MCF 10A (cell line): ENCODE results near the gene KLHL4. TPM values are rescaled to one million over a fixed set of nuclear protein-coding genes. Genes with fewer than 3 reads are reported as not detected.

ENCODE experiments used
- BruUV-seq: library from RNA; stranded (reverse); fragments of 400-500 nt; replicated peaks from 2 replicates; lab custom pipeline; 2021; lab: Mats Ljungman, UMichigan
- CTCF ChIA-PET: fragments of 300-600 bp; sonication (Branson Sonifier 250); formaldehyde crosslinking; extraction: SDS; loops from one replicate; lab custom pipeline; 2021; ENCODE audit warnings: antibody characterized with exemption, inconsistent platforms; lab: Yijun Ruan, JAX
- POLR2A ChIA-PET: fragments of 300-600, 350-650 bp; sonication (Branson Sonifier 250); formaldehyde crosslinking; extraction: SDS; loops from one replicate; lab custom pipeline; 2020; ENCODE audit warnings: antibody characterized with exemption, inconsistent platforms; lab: Yijun Ruan, JAX
- DNase-seq: peaks from one replicate; pipeline ENCODE4 v3.0.0-alpha.2; 2018; ENCODE audit not compliant: unreplicated experiment
- H3K27ac Mint-ChIP-seq: one replicate; pipeline ENCODE4 v1.8.0; 2022; ENCODE audit warnings: mild to moderate bottlenecking, low read depth, mixed read lengths; ENCODE audit not compliant: unreplicated experiment
- H3K27me3 Mint-ChIP-seq: one replicate; pipeline ENCODE4 v1.8.0; 2022; ENCODE audit warnings: mixed read lengths; ENCODE audit not compliant: insufficient read depth, unreplicated experiment
- H3K36me3 Mint-ChIP-seq: one replicate; pipeline ENCODE4 v1.8.0; 2022; ENCODE audit warnings: mild to moderate bottlenecking, moderate library complexity, mixed read lengths; ENCODE audit not compliant: insufficient read depth, unreplicated experiment
- H3K4me1 Mint-ChIP-seq: one replicate; pipeline ENCODE4 v1.8.0; 2022; ENCODE audit warnings: mixed read lengths; ENCODE audit not compliant: insufficient read depth, unreplicated experiment
- H3K4me3 Mint-ChIP-seq: one replicate; pipeline ENCODE4 v1.8.0; 2022; ENCODE audit warnings: mild to moderate bottlenecking, moderate library complexity, mixed read lengths; ENCODE audit not compliant: unreplicated experiment
- H3K9me3 Mint-ChIP-seq: one replicate; pipeline ENCODE4 v1.8.0; 2022; ENCODE audit warnings: mixed read lengths; ENCODE audit not compliant: unreplicated experiment
- intact Hi-C: fragments of 100-400 bp; cut with micrococcal nuclease; formaldehyde crosslinking; loops from 2 replicates; pipeline ENCODE4 v1.14.1; 2022
- total RNA-seq: library from RNA; stranded (reverse); gene quantifications from 2 replicates; pipeline ENCODE4 v1.2.3, GENCODE V29; 2022
- TF ChIP-seq, protein P1 (sequence below): fragments of 200-600 bp; IDR thresholded peaks from one replicate; pipeline ENCODE4 v1.8.0; 2022; ENCODE audit warnings: antibody characterized with exemption, mild to moderate bottlenecking; ENCODE audit not compliant: unreplicated experiment

The KLHL4 gene
- total RNA-seq, 1 experiment from 2014 or later: 9.8 TPM

DNA sequence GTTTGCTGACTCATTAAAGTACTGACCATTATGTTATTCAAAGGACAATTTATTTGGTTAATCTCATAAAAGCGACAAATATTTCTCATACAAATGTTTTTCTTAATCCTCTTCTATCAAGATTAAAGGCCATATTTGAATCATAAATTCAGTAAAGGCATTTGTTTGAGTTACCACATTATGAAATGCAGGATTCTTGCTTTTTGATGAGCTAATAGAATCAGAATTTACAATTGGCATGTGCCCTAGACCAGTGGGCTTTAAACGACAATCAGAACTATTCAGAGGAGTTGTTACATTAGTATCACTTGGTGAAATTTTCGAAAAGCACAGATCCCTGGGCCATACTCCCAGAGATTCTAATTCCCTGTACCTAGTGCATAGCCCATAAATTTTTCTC, 55.3 kb downstream of the KLHL4 start:
- H3K4me3 Mint-ChIP-seq: no peak overlapping the region
- TF ChIP-seq, protein P1, sequence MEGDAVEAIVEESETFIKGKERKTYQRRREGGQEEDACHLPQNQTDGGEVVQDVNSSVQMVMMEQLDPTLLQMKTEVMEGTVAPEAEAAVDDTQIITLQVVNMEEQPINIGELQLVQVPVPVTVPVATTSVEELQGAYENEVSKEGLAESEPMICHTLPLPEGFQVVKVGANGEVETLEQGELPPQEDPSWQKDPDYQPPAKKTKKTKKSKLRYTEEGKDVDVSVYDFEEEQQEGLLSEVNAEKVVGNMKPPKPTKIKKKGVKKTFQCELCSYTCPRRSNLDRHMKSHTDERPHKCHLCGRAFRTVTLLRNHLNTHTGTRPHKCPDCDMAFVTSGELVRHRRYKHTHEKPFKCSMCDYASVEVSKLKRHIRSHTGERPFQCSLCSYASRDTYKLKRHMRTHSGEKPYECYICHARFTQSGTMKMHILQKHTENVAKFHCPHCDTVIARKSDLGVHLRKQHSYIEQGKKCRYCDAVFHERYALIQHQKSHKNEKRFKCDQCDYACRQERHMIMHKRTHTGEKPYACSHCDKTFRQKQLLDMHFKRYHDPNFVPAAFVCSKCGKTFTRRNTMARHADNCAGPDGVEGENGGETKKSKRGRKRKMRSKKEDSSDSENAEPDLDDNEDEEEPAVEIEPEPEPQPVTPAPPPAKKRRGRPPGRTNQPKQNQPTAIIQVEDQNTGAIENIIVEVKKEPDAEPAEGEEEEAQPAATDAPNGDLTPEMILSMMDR: no peak
- peaks cover 17% of the 10 kb centered on the region for H3K4me1 Mint-ChIP-seq
- peak overlapping the region; percentile 69 for H3K27ac Mint-ChIP-seq
- H3K9me3 Mint-ChIP-seq: no peaks in the 10 kb centered on the region
- CTCF ChIA-PET: no interaction called here
- intact Hi-C loops: loop anchor here (1.0 kb wide), 1 partner anchor 56 kb away; the partner anchor contains the start of gene KLHL4
- DNase-seq: peak; percentile 15
- no TSS peak for BruUV-seq
- POLR2A ChIA-PET: interaction anchor here (1.5 kb wide), 1 partner anchor 53 kb away, joined by 3 read pairs; no protein-coding TSS in a partner anchor
- H3K36me3 Mint-ChIP-seq: no peaks in the 10 kb centered on the region
- H3K27me3 Mint-ChIP-seq: peaks cover 15% of the 10 kb centered on the region

- TF ChIP-seq, protein P1: no peak
- intact Hi-C loops: loop anchor here (2.0 kb wide), 2 partner anchors 86 to 240 kb away; no protein-coding TSS in a partner anchor
- H3K4me1 Mint-ChIP-seq: no peaks in the 10 kb centered on the region
- no peak for DNase-seq
- H3K4me3 Mint-ChIP-seq: no peak overlapping the region
- ChIA-PET CTCF (interaction anchor here (0.7 to 1.2 kb wide), 4 partner anchors 14 to 210 kb away, joined by 3 to 4 read pairs (median 4); no protein-coding TSS in a partner anchor), POLR2A (interaction anchor here (0.6 kb wide), 1 partner anchor 430 kb away, joined by 3 read pairs; no protein-coding TSS in a partner anchor)
- no peaks in the 10 kb centered on the region for H3K36me3 Mint-ChIP-seq
- no peaks in the 10 kb centered on the region for H3K9me3 Mint-ChIP-seq
- peaks cover 18% of the 10 kb centered on the region for H3K27me3 Mint-ChIP-seq
- no TSS peak for BruUV-seq
- no peak overlapping the region for H3K27ac Mint-ChIP-seq
Observed at GRCh38 chrX:87578978-87579377, 61.4 kb downstream of the KLHL4 start.

GRCh38 chrX:87580862-87581261, 63.3 kb downstream of the KLHL4 start:
- no peak overlapping the region for H3K27ac Mint-ChIP-seq

DNA sequence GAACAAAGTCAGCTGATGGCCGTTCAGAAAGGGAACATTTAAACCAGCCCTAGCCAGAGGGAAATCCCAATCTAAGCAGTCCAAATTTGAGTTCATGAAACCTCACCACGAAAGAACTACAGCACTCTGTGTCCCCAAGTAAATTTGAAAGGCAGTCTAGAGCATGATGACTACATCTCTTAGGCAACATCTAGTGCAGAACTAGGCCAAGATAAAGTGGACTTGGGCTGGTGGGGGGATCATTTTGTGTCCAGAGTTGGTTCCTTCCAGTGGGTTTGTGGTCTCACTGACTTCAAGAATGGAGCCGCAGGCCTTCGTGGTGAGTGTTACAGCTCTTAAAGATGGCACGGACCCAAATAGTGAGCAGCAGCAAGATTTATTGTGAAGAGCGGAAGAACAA, 64.9 kb downstream of the KLHL4 start:
- ChIA-PET CTCF (no interaction called here), POLR2A (no interaction called here)
- Mint-ChIP-seq H3K4me1 (no peaks in the 10 kb centered on the region), H3K9me3 (peaks cover 7% of the 10 kb centered on the region), H3K4me3 (no peak overlapping the region), H3K27me3 (peaks cover 18% of the 10 kb centered on the region), H3K27ac (peak overlapping the region; percentile 27), H3K36me3 (no peaks in the 10 kb centered on the region)
- TF ChIP-seq, protein P1: no peak
- no TSS peak for BruUV-seq
- DNase-seq: no peak
- intact Hi-C loops: no loop called here

More at GRCh38 chrX:87580862-87581261, 63.3 kb downstream of the KLHL4 start:
- no TSS peak for BruUV-seq
- POLR2A ChIA-PET: no interaction called here
- TF ChIP-seq, protein P1: no peak
- peaks cover 18% of the 10 kb centered on the region for H3K27me3 Mint-ChIP-seq
- CTCF ChIA-PET: no interaction called here
- H3K4me1 Mint-ChIP-seq: no peaks in the 10 kb centered on the region
- H3K4me3 Mint-ChIP-seq: no peak overlapping the region
- intact Hi-C loops: no loop called here
- no peaks in the 10 kb centered on the region for H3K36me3 Mint-ChIP-seq
- peaks cover 3% of the 10 kb centered on the region for H3K9me3 Mint-ChIP-seq
- DNase-seq: no peak
